Stimulated activated CD8-positive, alpha-beta memory T cell treated with anti-CD3 and anti-CD28 coated beads, Interleukin-4, amount 100 ng/mL, for 24 hours (primary cell): ENCODE results near the gene ADAMTS2.

Source experiments
- DNase-seq: peaks from one replicate; pipeline ENCODE4 v3.0.0-alpha.2; 2020; ENCODE audit warnings: low read depth

Gene ADAMTS2

DNA sequence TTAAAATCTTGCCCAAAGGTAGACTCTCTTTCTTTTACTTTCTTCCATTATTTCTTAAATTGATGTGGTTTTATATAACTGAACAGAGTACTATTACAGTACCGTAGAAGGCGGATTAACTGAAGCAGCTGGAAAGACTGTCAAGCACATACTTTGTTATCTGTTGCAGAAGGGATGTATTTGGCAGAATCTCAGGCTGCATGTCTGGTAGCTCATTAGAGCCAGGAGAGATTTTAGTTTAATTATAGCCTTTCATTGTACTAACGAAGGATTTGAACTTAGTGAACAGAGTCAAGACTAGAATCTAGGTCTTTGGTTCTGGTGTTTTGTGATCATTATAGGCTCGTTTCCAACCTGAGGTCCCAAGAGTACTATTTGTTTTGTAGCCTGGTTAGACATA, 264.5 kb downstream of the ADAMTS2 start:
- no peak for DNase-seq

- no peak for DNase-seq
Observed at GRCh38 chr5:179079165-179079987, 265.9 kb downstream of the ADAMTS2 start.

- no peak for DNase-seq
Observed at GRCh38 chr5:179065703-179066102, 279.6 kb downstream of the ADAMTS2 start.

GRCh38 chr5:179061025-179061424, 284.2 kb downstream of the ADAMTS2 start:
- no peak for DNase-seq
